IMR-90 (cell line): ENCODE measurements around the gene PPFIA2.

Experiments
- CEBPB ChIP-seq: IDR thresholded peaks from 2 replicates; pipeline ENCODE4 v1.6.1; 2012; ENCODE audit warnings: low read depth, low read length, improper control_type of control experiment
- CHD1 ChIP-seq: IDR thresholded peaks from 2 replicates; pipeline ENCODE4 v1.6.1; 2012; ENCODE audit warnings: low read depth, low read length, improper control_type of control experiment
- CTCF ChIP-seq: conservative IDR thresholded peaks from 2 replicates; pipeline ENCODE4 v1.5.1; 2012; ENCODE audit warnings: mild to moderate bottlenecking, low read depth, low read length, improper control_type of control experiment
- ELK1 ChIP-seq: fragments of 150-350 bp; IDR thresholded peaks from 2 replicates; pipeline ENCODE4 v1.6.1; 2016; ENCODE audit warnings: low read depth, mild to moderate bottlenecking, low read length, moderate library complexity, borderline replicate concordance
- FOS ChIP-seq: fragments of 150-350 bp; IDR thresholded peaks from 2 replicates; pipeline ENCODE4 v1.6.1; 2016; ENCODE audit warnings: low read depth, low read length
- MAFK ChIP-seq: IDR thresholded peaks from 2 replicates; pipeline ENCODE4 v1.6.1; 2012; ENCODE audit warnings: low read depth, low read length, improper control_type of control experiment
- MAZ ChIP-seq: IDR thresholded peaks from 2 replicates; pipeline ENCODE4 v1.6.1; 2012; ENCODE audit warnings: low read depth, mild to moderate bottlenecking, low read length, improper control_type of control experiment, moderate library complexity, borderline replicate concordance
- MXI1 ChIP-seq: IDR thresholded peaks from 2 replicates; pipeline ENCODE4 v1.6.1; 2012; ENCODE audit warnings: low read depth, mild to moderate bottlenecking, low read length, moderate library complexity, borderline replicate concordance
- POLR2A ChIP-seq: IDR thresholded peaks from 2 replicates; pipeline ENCODE4 v1.6.1; 2012; ENCODE audit warnings: mild to moderate bottlenecking, low read depth, low read length
- RAD21 ChIP-seq: IDR thresholded peaks from 2 replicates; pipeline ENCODE4 v1.6.1; 2012; ENCODE audit warnings: low read length, improper control_type of control experiment
- RCOR1 ChIP-seq: IDR thresholded peaks from 2 replicates; pipeline ENCODE4 v1.6.1; 2012; ENCODE audit warnings: mild to moderate bottlenecking, low read length, improper control_type of control experiment; ENCODE audit not compliant: insufficient replicate concordance
- RFX5 ChIP-seq: IDR thresholded peaks from 2 replicates; pipeline ENCODE4 v1.8.0; 2012; ENCODE audit warnings: low read depth, mild to moderate bottlenecking, low read length, moderate library complexity
- SMC3 ChIP-seq: fragments of 150-350 bp; IDR thresholded peaks from 2 replicates; pipeline ENCODE4 v1.6.1; 2016; ENCODE audit warnings: low read depth, mild to moderate bottlenecking, antibody characterized with exemption, low read length, moderate library complexity
- USF2 ChIP-seq: fragments of 150-350 bp; IDR thresholded peaks from 2 replicates; pipeline ENCODE4 v1.6.1; 2017; ENCODE audit warnings: mild to moderate bottlenecking, antibody characterized with exemption, low read length, low read depth

GRCh38 chr12:81679614-81680013 lies 79.5 kb downstream of the PPFIA2 start:
- TF ChIP-seq CTCF, result no peak
- TF ChIP-seq MXI1, result no peak
- TF ChIP-seq SMC3, result no peak
- TF ChIP-seq CHD1, result no peak
- no peak for TF ChIP-seq POLR2A
- no peak for TF ChIP-seq ELK1
- TF ChIP-seq FOS, result no peak
- no peak for TF ChIP-seq RAD21
- TF ChIP-seq RFX5, result no peak
- TF ChIP-seq USF2, result no peak
- no peak for TF ChIP-seq RCOR1
- TF ChIP-seq MAZ, result no peak
- TF ChIP-seq CEBPB, result no peak
- TF ChIP-seq MAFK, result no peak
